ENCODE results near the gene PIM3.
"Not testable (repeated sequence)": the region's sequence is repeated elsewhere in the genome, so short reads cannot be mapped to it uniquely, and the experiment has no call there.

The PIM3 gene

GRCh38 chr22:49986325-49986724 lies 25.8 kb downstream of the PIM3 start:
- TF ChIP-seq CTCF (IDR thresholded peaks at IDR 0.05; ENCODE audit: control insufficient read depth, extremely low read depth, insufficient read depth) = no peak
- no peak overlapping the region for H3K4me3 ChIP-seq (ENCODE audit: low read depth, low read length)
- no peak for DNase-seq (ENCODE audit: low read depth)

GRCh38 chr22:49989826-49990225 lies 29.3 kb downstream of the PIM3 start:
- H3K4me3 ChIP-seq (ENCODE audit: low read depth, low read length); DNase-seq (ENCODE audit: low read depth): not testable (repeated sequence)

GRCh38 chr22:49991167-49991566 lies 30.6 kb downstream of the PIM3 start:
- no peak overlapping the region for H3K4me3 ChIP-seq (ENCODE audit: low read depth, low read length)
- DNase-seq (ENCODE audit: low read depth) = no peak
- TF ChIP-seq CTCF (IDR thresholded peaks at IDR 0.05; ENCODE audit: control insufficient read depth, extremely low read depth, insufficient read depth) = no peak

GRCh38 chr22:49991907-49992533 lies 31.4 kb downstream of the PIM3 start:
- DNase-seq (ENCODE audit: low read depth) = no peak
- no peak for TF ChIP-seq CTCF (IDR thresholded peaks at IDR 0.05; ENCODE audit: control insufficient read depth, extremely low read depth, insufficient read depth)
- H3K4me3 ChIP-seq (ENCODE audit: low read depth, low read length) = no peak overlapping the region

GRCh38 chr22:49992921-49993648 lies 32.5 kb downstream of the PIM3 start:
- TF ChIP-seq CTCF (IDR thresholded peaks at IDR 0.05; ENCODE audit: control insufficient read depth, extremely low read depth, insufficient read depth) = peak; percentile 86
- H3K4me3 ChIP-seq (ENCODE audit: low read depth, low read length) = no peak overlapping the region
- DNase-seq (ENCODE audit: low read depth) = no peak

GRCh38 chr22:49993649-49994360 lies 33.2 kb downstream of the PIM3 start:
- no peak for TF ChIP-seq CTCF (IDR thresholded peaks at IDR 0.05; ENCODE audit: control insufficient read depth, extremely low read depth, insufficient read depth)
- DNase-seq (ENCODE audit: low read depth) = no peak
- no peak overlapping the region for H3K4me3 ChIP-seq (ENCODE audit: low read depth, low read length)

GRCh38 chr22:49994361-49995040 lies 33.9 kb downstream of the PIM3 start:
- DNase-seq (ENCODE audit: low read depth) = no peak

More at GRCh38 chr22:49994361-49995040, 33.9 kb downstream of the PIM3 start:
- no peak for TF ChIP-seq CTCF (IDR thresholded peaks at IDR 0.05; ENCODE audit: control insufficient read depth, extremely low read depth, insufficient read depth)
- no peak overlapping the region for H3K4me3 ChIP-seq (ENCODE audit: low read depth, low read length)

Data from LNCaP clone FGC (cell line).